Mesendoderm (in vitro differentiated cells): Measurements from ENCODE around the gene SLC5A12.

Experiments used
- DNase-seq: peaks from one replicate; pipeline ENCODE4 v3.0.0; 2013
- H2AK5ac ChIP-seq: 2 replicates; pipeline ENCODE4 v1.6.1; 2013; ENCODE audit warnings: low read length, inconsistent platforms
- H2BK120ac ChIP-seq: 2 replicates; pipeline ENCODE4 v1.6.1; 2013; ENCODE audit warnings: low read depth, mild to moderate bottlenecking, low read length, moderate library complexity, mixed read lengths
- H2BK15ac ChIP-seq: replicated peaks from 2 replicates; pipeline ENCODE4 v1.6.1; 2013; ENCODE audit warnings: low read depth, mild to moderate bottlenecking, moderate library complexity
- H2BK5ac ChIP-seq: 2 replicates; pipeline ENCODE4 v1.6.1; 2013; ENCODE audit warnings: low read length, inconsistent platforms
- H3K18ac ChIP-seq: 2 replicates; pipeline ENCODE4 v1.6.1; 2013; ENCODE audit warnings: mild to moderate bottlenecking, low read length, mixed read lengths
- H3K23ac ChIP-seq: one replicate; pipeline ENCODE4 v1.6.1; 2013; ENCODE audit warnings: low read length
- H3K27ac ChIP-seq: 2 replicates; pipeline ENCODE4 v1.5.1; 2013; ENCODE audit warnings: low read depth, mild to moderate bottlenecking, inconsistent platforms, low read length, moderate library complexity
- H3K27me3 ChIP-seq: 2 replicates; pipeline ENCODE4 v1.6.1; 2013; ENCODE audit warnings: low read length, control low read depth, mild to moderate bottlenecking, inconsistent platforms; ENCODE audit not compliant: insufficient read depth, poor library complexity
- H3K36me3 ChIP-seq: 2 replicates; pipeline ENCODE4 v1.6.1; 2013; ENCODE audit warnings: low read length, inconsistent platforms; ENCODE audit not compliant: control insufficient read depth, insufficient read depth
- H3K4ac ChIP-seq: one replicate; pipeline ENCODE4 v1.6.1; 2013; ENCODE audit warnings: low read depth, mild to moderate bottlenecking, low read length, moderate library complexity
- H3K4me1 ChIP-seq: 2 replicates; pipeline ENCODE4 v1.6.1; 2013; ENCODE audit warnings: low read depth, low read length, inconsistent platforms; ENCODE audit not compliant: control insufficient read depth
- H3K4me2 ChIP-seq: 2 replicates; pipeline ENCODE4 v1.6.1; 2013; ENCODE audit warnings: low read length
- H3K4me3 ChIP-seq: 2 replicates; pipeline ENCODE4 v1.5.1; 2013; ENCODE audit warnings: mild to moderate bottlenecking, low read length
- H3K56ac ChIP-seq: one replicate; pipeline ENCODE4 v1.6.1; 2013; ENCODE audit warnings: low read length
- H3K79me1 ChIP-seq: 2 replicates; pipeline ENCODE4 v1.6.1; 2013; ENCODE audit warnings: low read length, inconsistent platforms
- H3K79me2 ChIP-seq: 2 replicates; pipeline ENCODE4 v1.6.1; 2013; ENCODE audit warnings: mild to moderate bottlenecking, low read length; ENCODE audit not compliant: control insufficient read depth, insufficient read depth
- H3K9ac ChIP-seq: 2 replicates; pipeline ENCODE4 v1.6.1; 2013; ENCODE audit warnings: low read length, inconsistent platforms
- H4K5ac ChIP-seq: one replicate; pipeline ENCODE4 v1.6.1; 2013; ENCODE audit warnings: low read length
- H4K8ac ChIP-seq: one replicate; pipeline ENCODE4 v1.6.1; 2013; ENCODE audit warnings: low read depth, mild to moderate bottlenecking, control low read depth, low read length, moderate library complexity
- WGBS: extraction: QIAGEN DNeasy Blood & Tissue Kit; methylation state at CpG from one replicate; pipeline ENCODE4 v1.1.7; 2013; ENCODE audit warnings: low lambda C conversion rate, missing lambda C conversion rate; ENCODE audit not compliant: insufficient coverage; ENCODE audit errors: extremely low coverage; 5-methylcytosine and 5-hydroxymethylcytosine counted together

SLC5A12 gene

DNA sequence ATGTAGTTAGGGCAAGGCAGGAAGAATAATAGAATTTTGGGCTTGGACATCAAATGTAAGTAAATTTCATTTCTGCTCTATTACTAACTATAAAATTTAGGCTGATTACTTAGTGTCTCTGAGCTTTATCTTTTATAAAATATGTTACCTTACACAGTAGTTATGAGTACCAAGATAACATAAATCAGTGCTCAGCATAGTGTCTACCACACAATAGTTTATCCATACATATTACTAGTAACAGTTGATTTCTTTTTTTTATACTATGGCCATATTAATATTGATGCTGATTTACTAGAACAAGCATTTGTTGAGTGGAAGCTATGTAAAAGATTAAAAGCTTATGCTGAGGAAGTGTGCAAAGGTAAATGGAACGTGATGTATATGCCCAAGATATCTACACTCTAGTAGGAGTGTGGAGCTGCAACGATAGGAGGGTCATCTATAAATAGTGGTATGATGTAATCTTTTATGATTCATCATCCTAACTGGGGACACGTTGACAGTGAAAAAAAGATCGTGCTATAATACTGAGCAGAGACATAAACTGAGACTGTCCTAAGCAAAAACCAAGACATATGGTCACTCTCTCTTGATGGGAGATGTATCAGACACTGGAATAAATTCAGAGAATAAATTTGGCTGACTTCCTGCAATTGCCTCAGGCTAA lies 8.7 kb upstream of the SLC5A12 start:
- Histone ChIP-seq H3K36me3 (no peaks in the 10 kb centered on the region), H4K5ac (no peak overlapping the region), H3K79me1 (no peaks in the 10 kb centered on the region), H4K8ac (no peak overlapping the region), H3K23ac (no peak overlapping the region), H3K27ac (no peak overlapping the region), H3K9ac (no peak overlapping the region), H3K4ac (no peak overlapping the region), H2BK5ac (no peak overlapping the region), H3K79me2 (no peaks in the 10 kb centered on the region), H2BK120ac (no peak overlapping the region), H3K27me3 (no peaks in the 10 kb centered on the region), H3K4me3 (no peak overlapping the region), H3K4me2 (no peak overlapping the region), H3K56ac (no peak overlapping the region), H3K18ac (no peak overlapping the region), H2AK5ac (no peak overlapping the region), H2BK15ac (no peak overlapping the region), H3K4me1 (no peaks in the 10 kb centered on the region)
- WGBS: no CpG with 5 or more reads among the region's 4 CpGs
- no peak for DNase-seq

DNA sequence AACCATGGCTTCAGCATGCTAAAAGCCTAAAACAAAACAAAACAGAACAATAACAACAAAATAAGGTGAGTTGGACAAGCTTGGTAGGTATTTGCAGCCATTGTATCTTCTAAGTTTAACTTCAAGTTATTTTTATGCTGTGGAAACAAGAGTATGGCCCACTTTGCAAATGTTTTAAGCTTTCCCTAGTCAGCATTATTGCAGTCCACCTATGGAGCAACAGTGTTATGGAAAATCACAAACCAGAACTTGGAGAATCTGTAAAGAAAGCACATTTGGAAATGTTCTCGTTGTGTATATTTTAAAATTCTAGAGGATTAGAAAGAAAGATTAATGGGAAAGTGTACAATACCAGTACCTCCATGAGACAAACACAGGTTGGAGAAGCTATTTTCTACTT lies 7.4 kb upstream of the SLC5A12 start:
- no peaks in the 10 kb centered on the region for H3K4me1 ChIP-seq
- H3K4me3 ChIP-seq: no peak overlapping the region
- no CpG with 5 or more reads among the region's 1 CpG for WGBS
- no peaks in the 10 kb centered on the region for H3K79me1 ChIP-seq
- no peak for DNase-seq
- H3K4ac ChIP-seq: no peak overlapping the region
- H3K27ac ChIP-seq: no peak overlapping the region
- no peak overlapping the region for H2AK5ac ChIP-seq
- no peak overlapping the region for H2BK15ac ChIP-seq
- no peak overlapping the region for H4K8ac ChIP-seq
- H3K18ac ChIP-seq: no peak overlapping the region
- no peak overlapping the region for H3K4me2 ChIP-seq
- H3K36me3 ChIP-seq: no peaks in the 10 kb centered on the region
- H4K5ac ChIP-seq: no peak overlapping the region
- H3K23ac ChIP-seq: no peak overlapping the region
- H3K27me3 ChIP-seq: no peaks in the 10 kb centered on the region
- H2BK5ac ChIP-seq: no peak overlapping the region
- no peak overlapping the region for H3K56ac ChIP-seq
- no peaks in the 10 kb centered on the region for H3K79me2 ChIP-seq
- H3K9ac ChIP-seq: no peak overlapping the region
- no peak overlapping the region for H2BK120ac ChIP-seq

DNA sequence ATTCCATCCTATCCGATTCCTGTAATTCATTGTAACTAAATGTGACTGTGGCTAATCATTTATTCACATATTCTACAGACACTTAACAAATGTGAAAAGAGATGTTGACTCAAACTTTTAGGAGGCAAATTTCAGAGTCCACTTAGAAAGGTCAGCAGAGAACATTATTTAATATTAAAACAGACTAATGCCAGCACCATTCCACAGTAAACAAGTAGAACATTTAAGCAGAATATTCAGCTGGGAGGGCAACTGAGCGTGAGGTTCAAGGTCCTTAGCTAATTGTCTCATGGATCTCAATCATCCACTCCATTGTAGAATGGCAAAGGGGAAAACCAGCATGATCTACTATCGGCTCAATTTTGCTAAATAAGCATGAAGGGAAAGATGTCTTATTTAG lies 5.1 kb upstream of the SLC5A12 start:
- Histone ChIP-seq H3K27ac (no peak overlapping the region), H3K4me3 (no peak overlapping the region), H3K56ac (no peak overlapping the region), H3K36me3 (no peaks in the 10 kb centered on the region), H2BK120ac (no peak overlapping the region), H2BK5ac (no peak overlapping the region), H2BK15ac (no peak overlapping the region), H3K23ac (no peak overlapping the region), H3K4me2 (no peak overlapping the region), H3K18ac (no peak overlapping the region), H2AK5ac (no peak overlapping the region), H3K4ac (no peak overlapping the region), H3K79me2 (no peaks in the 10 kb centered on the region), H3K79me1 (no peaks in the 10 kb centered on the region), H3K9ac (no peak overlapping the region), H4K5ac (no peak overlapping the region), H3K27me3 (no peaks in the 10 kb centered on the region), H4K8ac (no peak overlapping the region), H3K4me1 (no peaks in the 10 kb centered on the region)
- WGBS: no CpG with 5 or more reads among the region's 3 CpGs
- no peak for DNase-seq

DNA sequence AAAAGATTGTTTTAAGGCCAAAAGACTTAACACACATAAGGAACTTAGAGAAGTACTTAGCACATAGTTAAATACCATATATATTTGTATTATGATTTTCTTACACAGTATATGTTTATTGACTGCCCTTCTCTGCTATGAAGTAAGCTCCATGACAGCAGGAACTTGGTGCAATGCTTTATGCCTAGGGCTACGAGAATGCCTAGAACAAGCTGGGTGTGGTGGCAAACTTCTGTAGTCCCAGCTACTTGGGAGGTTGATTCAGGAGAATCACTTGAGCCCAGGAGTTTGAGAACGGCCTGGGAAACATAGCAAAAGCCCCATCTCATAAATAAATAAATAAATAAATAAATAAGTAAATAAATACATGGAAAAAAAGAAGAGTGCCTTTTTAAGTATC lies 1.9 kb downstream of the SLC5A12 start:
- no peak overlapping the region for H2BK5ac ChIP-seq
- H3K27ac ChIP-seq: no peak overlapping the region
- H3K27me3 ChIP-seq: no peaks in the 10 kb centered on the region
- no peak overlapping the region for H3K56ac ChIP-seq
- no peak overlapping the region for H4K8ac ChIP-seq
- H3K9ac ChIP-seq: no peak overlapping the region
- no peaks in the 10 kb centered on the region for H3K4me1 ChIP-seq
- no peak overlapping the region for H2BK120ac ChIP-seq
- H3K36me3 ChIP-seq: no peaks in the 10 kb centered on the region
- H3K23ac ChIP-seq: no peak overlapping the region
- H3K4me3 ChIP-seq: no peak overlapping the region
- H3K4ac ChIP-seq: no peak overlapping the region
- H3K79me2 ChIP-seq: no peaks in the 10 kb centered on the region
- DNase-seq: no peak
- no peak overlapping the region for H4K5ac ChIP-seq
- WGBS: no CpG with 5 or more reads among the region's 2 CpGs
- H3K18ac ChIP-seq: no peak overlapping the region
- no peak overlapping the region for H2AK5ac ChIP-seq
- H3K4me2 ChIP-seq: no peak overlapping the region
- H3K79me1 ChIP-seq: no peaks in the 10 kb centered on the region
- no peak overlapping the region for H2BK15ac ChIP-seq

DNA sequence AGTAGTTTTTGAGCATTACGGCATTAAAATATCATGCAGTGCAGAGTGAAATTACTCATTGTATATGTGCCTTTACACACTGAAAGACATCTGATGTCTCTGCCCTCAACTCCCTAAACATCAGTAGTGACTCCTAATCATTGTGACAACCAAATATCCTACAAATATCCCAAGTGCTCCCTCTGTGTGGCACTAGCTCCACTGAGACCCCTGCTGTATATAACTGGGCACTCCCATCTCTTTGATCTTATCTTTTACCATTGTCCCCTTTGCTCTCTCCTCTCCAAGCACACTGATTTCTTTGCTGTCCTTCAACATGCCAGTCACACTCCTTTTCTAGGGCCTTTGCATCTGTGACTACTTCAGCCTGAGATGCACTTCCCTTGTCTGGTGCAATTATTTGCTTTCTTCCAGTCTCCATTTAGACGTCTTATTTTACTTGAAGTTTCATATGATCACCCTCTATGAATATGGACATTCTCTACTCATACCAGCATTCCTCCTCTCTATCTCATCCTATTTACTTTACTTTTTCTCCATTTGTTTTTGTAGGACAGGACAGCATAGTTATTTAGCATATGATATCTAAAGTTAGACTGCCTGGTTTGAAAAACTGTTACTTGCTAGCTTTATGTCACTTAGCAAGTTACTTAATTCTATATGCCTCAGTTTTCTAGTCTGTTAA lies 2.4 kb downstream of the SLC5A12 start:
- no peak overlapping the region for H3K27ac ChIP-seq
- H2BK120ac ChIP-seq: no peak overlapping the region
- no peak overlapping the region for H3K4me2 ChIP-seq
- no peak overlapping the region for H4K8ac ChIP-seq
- no peak overlapping the region for H3K18ac ChIP-seq
- H2BK5ac ChIP-seq: no peak overlapping the region
- H3K4me1 ChIP-seq: no peaks in the 10 kb centered on the region
- no peaks in the 10 kb centered on the region for H3K79me1 ChIP-seq
- no peak overlapping the region for H4K5ac ChIP-seq
- H3K79me2 ChIP-seq: no peaks in the 10 kb centered on the region
- no peak overlapping the region for H2AK5ac ChIP-seq
- H3K27me3 ChIP-seq: no peaks in the 10 kb centered on the region
- no peak overlapping the region for H3K23ac ChIP-seq
- H3K56ac ChIP-seq: no peak overlapping the region
- no CpG with 5 or more reads among the region's 2 CpGs for WGBS
- DNase-seq: peak; percentile 54
- H3K36me3 ChIP-seq: no peaks in the 10 kb centered on the region
- no peak overlapping the region for H3K4ac ChIP-seq
- H2BK15ac ChIP-seq: no peak overlapping the region
- no peak overlapping the region for H3K9ac ChIP-seq
- no peak overlapping the region for H3K4me3 ChIP-seq

DNA sequence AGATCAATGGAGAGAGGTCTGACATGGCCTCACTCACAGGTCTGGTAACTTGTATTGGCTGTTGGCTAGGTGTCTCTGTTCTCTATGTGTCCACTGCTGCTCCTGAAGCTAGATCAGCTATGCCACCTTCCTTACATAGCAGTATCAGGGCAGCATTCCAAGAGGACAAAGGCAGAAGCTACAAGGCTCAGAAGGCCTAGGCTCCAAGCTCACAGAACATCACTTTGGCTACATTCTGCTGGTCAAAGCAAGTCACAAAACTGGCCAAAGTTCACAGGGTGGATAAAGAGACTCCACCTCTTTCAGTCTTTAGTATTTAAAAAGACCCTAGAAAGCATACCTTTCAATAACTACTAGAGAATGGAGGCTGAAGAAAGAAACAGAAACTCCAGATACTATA lies 4.1 kb downstream of the SLC5A12 start:
- no peak overlapping the region for H3K9ac ChIP-seq
- H3K27ac ChIP-seq: no peak overlapping the region
- H3K4ac ChIP-seq: no peak overlapping the region
- H4K8ac ChIP-seq: no peak overlapping the region
- no peaks in the 10 kb centered on the region for H3K36me3 ChIP-seq
- H3K23ac ChIP-seq: no peak overlapping the region
- no peak overlapping the region for H3K4me3 ChIP-seq
- no peak overlapping the region for H3K56ac ChIP-seq
- no peak overlapping the region for H3K18ac ChIP-seq
- no peak overlapping the region for H2BK15ac ChIP-seq
- no peak overlapping the region for H3K4me2 ChIP-seq
- no peak overlapping the region for H2BK120ac ChIP-seq
- no peaks in the 10 kb centered on the region for H3K79me2 ChIP-seq
- H4K5ac ChIP-seq: no peak overlapping the region
- no peaks in the 10 kb centered on the region for H3K27me3 ChIP-seq
- no peaks in the 10 kb centered on the region for H3K4me1 ChIP-seq
- no peak overlapping the region for H2BK5ac ChIP-seq
- H2AK5ac ChIP-seq: no peak overlapping the region
- no peaks in the 10 kb centered on the region for H3K79me1 ChIP-seq
- DNase-seq: no peak
